Left lobe of liver (tissue), 2 donors: Measurements from ENCODE around the gene FYN. TPM values are rescaled to one million over a fixed set of nuclear protein-coding genes. Genes with fewer than 3 reads are reported as not detected.
"Not testable (repeated sequence)": the region's sequence is repeated elsewhere in the genome, so short reads cannot be mapped to it uniquely, and the experiment has no call there.

Experiments
- ATAC-seq: fragments of 200-7000 bp; cut with Tn5 transposase; one replicate; pipeline ENCODE4 v1.9.1; 2020; ENCODE audit warnings: mild to moderate bottlenecking, moderate library complexity
- DNase-seq: peaks from one replicate; pipeline ENCODE4 v3.0.0-alpha.2; 2020; ENCODE audit warnings: low spot score
- total RNA-seq: library from RNA; stranded (reverse); gene quantifications from one replicate; pipeline ENCODE4 v1.2.1, GENCODE V29; 2021
- donor health status: DM: no; HTN: no; CAD: no; lungs with moderate emphysema.
- donor health status: DM: no; HTN: yes; CAD: no.

The FYN gene
- total RNA-seq, 1 donor from 2014 or later: 30.0 TPM

- no peak for DNase-seq
- ATAC-seq: no peak
These were observed 183.3 kb downstream of the FYN start for GRCh38 chr6:111689946-111690345.

- no peak for DNase-seq
- no peak for ATAC-seq
These were observed 183.8 kb downstream of the FYN start for GRCh38 chr6:111689419-111689818.

- ATAC-seq (no peak), DNase-seq (no peak)
These were observed 184.9 kb downstream of the FYN start for GRCh38 chr6:111688331-111688730.

GRCh38 chr6:111687652-111688051, 185.6 kb downstream of the FYN start:
- ATAC-seq (peak; percentile 37), DNase-seq (peak; percentile 60)

GRCh38 chr6:111686932-111687266, 186.4 kb downstream of the FYN start:
- DNase-seq: no peak
- no peak for ATAC-seq

GRCh38 chr6:111686249-111686931, 186.9 kb downstream of the FYN start:
- DNase-seq (no peak), ATAC-seq (peak; percentile 64)

- ATAC-seq (no peak), DNase-seq (no peak)
These were observed 187.7 kb downstream of the FYN start for GRCh38 chr6:111685526-111685925.

GRCh38 chr6:111685058-111685457, 188.2 kb downstream of the FYN start:
- no peak for DNase-seq
- no peak for ATAC-seq

- DNase-seq: no peak
- peak; percentile 52 for ATAC-seq
These were observed 189.4 kb downstream of the FYN start for GRCh38 chr6:111683749-111684267.

GRCh38 chr6:111683157-111683556, 190.1 kb downstream of the FYN start:
- ATAC-seq (no peak), DNase-seq (no peak)

GRCh38 chr6:111681860-111682259, 191.4 kb downstream of the FYN start:
- DNase-seq: no peak
- ATAC-seq: no peak

- not testable (repeated sequence) for DNase-seq
These were observed 192.2 kb downstream of the FYN start for GRCh38 chr6:111680811-111681609.

GRCh38 chr6:111680015-111680712, 193.1 kb downstream of the FYN start:
- DNase-seq: no peak
- ATAC-seq: no peak

More at GRCh38 chr6:111680811-111681609, 192.2 kb downstream of the FYN start:
- ATAC-seq: not testable (repeated sequence)

GRCh38 chr6:111679126-111679858, 194.0 kb downstream of the FYN start:
- DNase-seq (no peak), ATAC-seq (peak; percentile 60)

- peak; percentile 51 for ATAC-seq
These were observed 195.8 kb downstream of the FYN start for GRCh38 chr6:111677249-111677990.

GRCh38 chr6:111676383-111676782, 196.9 kb downstream of the FYN start:
- DNase-seq: no peak
- peak; percentile 68 for ATAC-seq

More at GRCh38 chr6:111677249-111677990, 195.8 kb downstream of the FYN start:
- no peak for DNase-seq

GRCh38 chr6:111674883-111675282, 198.4 kb downstream of the FYN start:
- ATAC-seq: no peak
- DNase-seq: no peak

GRCh38 chr6:111674413-111674812, 198.8 kb downstream of the FYN start:
- DNase-seq: no peak

GRCh38 chr6:111673937-111674336, 199.3 kb downstream of the FYN start:
- DNase-seq (no peak), ATAC-seq (no peak)

More at GRCh38 chr6:111674413-111674812, 198.8 kb downstream of the FYN start:
- peak; percentile 5 for ATAC-seq

- ATAC-seq (no peak), DNase-seq (no peak)
These were observed 199.7 kb downstream of the FYN start for GRCh38 chr6:111673532-111673931.
